Activated CD8-positive, alpha-beta T cell treated with anti-CD3 and anti-CD28 coated beads for 36 hours (primary cell): ENCODE results near the gene TPST1. TPM values are rescaled to one million over a fixed set of nuclear protein-coding genes. Genes with fewer than 3 reads are reported as not detected.

Experiments
- total RNA-seq, 2 experiments: library from RNA; stranded (reverse); gene quantifications; one replicate each; pipeline ENCODE4 v1.2.3, GENCODE V29; 2021

TPST1 gene
- total RNA-seq, 2 experiments from 2014 or later: 2.4 TPM

Other genes starting within 250 kb of the TPST1 start
- gene GUSB, start 223.1 kb upstream of the TPST1 start, total RNA-seq: 10 to 100 TPM; 42.0 to 48.6 TPM
- 10 to 100 TPM; 15.5 to 19.4 TPM for gene ASL, start 129.5 kb upstream of the TPST1 start, total RNA-seq
- 10 to 100 TPM; 25.5 to 25.9 TPM for gene CRCP, start 90.5 kb upstream of the TPST1 start, total RNA-seq